GM19023 (cell line): ENCODE measurements around the gene LINC01488.

ENCODE experiments used
- ATAC-seq: cut with Tn5 transposase; IDR thresholded peaks from one replicate; pipeline ENCODE4 v1.9.1; 2021; ENCODE audit warnings: mild to moderate bottlenecking, moderate library complexity; ENCODE audit not compliant: unreplicated experiment

LINC01488 gene

GRCh38 chr11:69462106-69462951 is 19.1 kb upstream of the LINC01488 start:
- no peak for ATAC-seq

GRCh38 chr11:69463181-69463994 is 18.1 kb upstream of the LINC01488 start:
- no peak for ATAC-seq

- no peak for ATAC-seq
Measured at GRCh38 chr11:69463995-69464960, 17.2 kb upstream of the LINC01488 start.

- ATAC-seq: no peak
Measured at GRCh38 chr11:69465236-69466000, 16.0 kb upstream of the LINC01488 start.

GRCh38 chr11:69466039-69466438 is 15.4 kb upstream of the LINC01488 start:
- ATAC-seq: no peak

- no peak for ATAC-seq
Measured at GRCh38 chr11:69467196-69467595, 14.3 kb upstream of the LINC01488 start.

- no peak for ATAC-seq
Measured at GRCh38 chr11:69467646-69468045, 13.8 kb upstream of the LINC01488 start.

GRCh38 chr11:69468221-69468620 is 13.2 kb upstream of the LINC01488 start:
- ATAC-seq: no peak

- ATAC-seq: no peak
Measured at GRCh38 chr11:69468911-69469885, 12.3 kb upstream of the LINC01488 start.

GRCh38 chr11:69470301-69470700 is 11.2 kb upstream of the LINC01488 start:
- ATAC-seq: no peak

- no peak for ATAC-seq
Measured at GRCh38 chr11:69470793-69471728, 10.4 kb upstream of the LINC01488 start.

- ATAC-seq: no peak
Measured at GRCh38 chr11:69471729-69472540, 9.5 kb upstream of the LINC01488 start.

- ATAC-seq: no peak
Measured at GRCh38 chr11:69472541-69473275, 8.8 kb upstream of the LINC01488 start.

- no peak for ATAC-seq
Measured at GRCh38 chr11:69473276-69473845, 8.1 kb upstream of the LINC01488 start.

GRCh38 chr11:69474736-69475135 is 6.7 kb upstream of the LINC01488 start:
- ATAC-seq: no peak
